ENCODE data around the gene DDX6.

DDX6 gene

GRCh38 chr11:118778898-118779297 lies 12.1 kb downstream of the DDX6 start:
- no peaks in the 10 kb centered on the region for H3K4me1 ChIP-seq (ENCODE audit: low read length)
- H3K4me2 ChIP-seq (ENCODE audit: low read depth, low read length) = no peak overlapping the region
- 0 out of 2 replicates have a peak, but pooled peaks cover under 1% of the 10 kb centered on the region for H3F3A ChIP-seq (ENCODE audit: insufficient read depth, low read length)
- no peaks in the 10 kb centered on the region for H3K27me3 ChIP-seq (replicated peaks; ENCODE audit: insufficient read depth, low read length)
- H3K79me2 ChIP-seq (ENCODE audit: low read length) = peaks cover 100% of the 10 kb centered on the region
- peaks cover 73% of the 10 kb centered on the region for H4K20me1 ChIP-seq (ENCODE audit: insufficient read depth, low read length)
- H3K36me3 ChIP-seq (replicated peaks; ENCODE audit: insufficient read depth, low read length) = peaks cover 35% of the 10 kb centered on the region
- no peak for TF ChIP-seq EZH2 (optimal IDR thresholded peaks at IDR 0.05; ENCODE audit: low read depth, low read length)
- TF ChIP-seq CTCF (IDR thresholded peaks at IDR 0.05; ENCODE audit: low read length) = no peak
- no peak for TF ChIP-seq EZH2phosphoT487 (IDR thresholded peaks at IDR 0.05; ENCODE audit: low read length)
- no peak overlapping the region for H3K27ac ChIP-seq (ENCODE audit: low read length)
- no peak overlapping the region for H3K9ac ChIP-seq (ENCODE audit: low read length)
- H3K9me2 ChIP-seq (replicated peaks; ENCODE audit: insufficient read depth, low read length) = no peaks in the 10 kb centered on the region
- H3K4me3 ChIP-seq (ENCODE audit: low read length) = no peak overlapping the region
- no peak for DNase-seq
- no peak overlapping the region for H2AFZ ChIP-seq (ENCODE audit: low read length)
- no peaks in the 10 kb centered on the region for H3K9me3 ChIP-seq (replicated peaks; ENCODE audit: insufficient read depth, low read length)

GRCh38 chr11:118774032-118774431 lies 16.9 kb downstream of the DDX6 start:
- Histone ChIP-seq H3K4me2 (ENCODE audit: low read depth, low read length) (no peak overlapping the region), H3K4me1 (ENCODE audit: low read length) (no peaks in the 10 kb centered on the region), H3K9me3 (replicated peaks; ENCODE audit: insufficient read depth, low read length) (no peaks in the 10 kb centered on the region), H3K9ac (ENCODE audit: low read length) (no peak overlapping the region), H3K9me2 (replicated peaks; ENCODE audit: insufficient read depth, low read length) (no peaks in the 10 kb centered on the region), H3K27me3 (replicated peaks; ENCODE audit: insufficient read depth, low read length) (no peaks in the 10 kb centered on the region), H3K27ac (ENCODE audit: low read length) (no peak overlapping the region), H3K36me3 (replicated peaks; ENCODE audit: insufficient read depth, low read length) (peaks cover 38% of the 10 kb centered on the region), H2AFZ (ENCODE audit: low read length) (no peak overlapping the region), H3K4me3 (ENCODE audit: low read length) (no peak overlapping the region), H4K20me1 (ENCODE audit: insufficient read depth, low read length) (peaks cover 87% of the 10 kb centered on the region), H3K79me2 (ENCODE audit: low read length) (peaks cover 100% of the 10 kb centered on the region), H3F3A (ENCODE audit: insufficient read depth, low read length) (peaks cover 5% of the 10 kb centered on the region; the same call in 1 of the 2 replicates)
- DNase-seq = no peak
- TF ChIP-seq EZH2phosphoT487 (IDR thresholded peaks at IDR 0.05; ENCODE audit: low read length) (no peak), EZH2 (optimal IDR thresholded peaks at IDR 0.05; ENCODE audit: low read depth, low read length) (no peak), CTCF (IDR thresholded peaks at IDR 0.05; ENCODE audit: low read length) (no peak)

GRCh38 chr11:118771547-118772288 lies 19.2 kb downstream of the DDX6 start:
- Histone ChIP-seq H3K9me2 (replicated peaks; ENCODE audit: insufficient read depth, low read length) (no peaks in the 10 kb centered on the region), H2AFZ (ENCODE audit: low read length) (no peak overlapping the region), H3K4me1 (ENCODE audit: low read length) (no peaks in the 10 kb centered on the region), H4K20me1 (ENCODE audit: insufficient read depth, low read length) (peaks cover 88% of the 10 kb centered on the region), H3K27ac (ENCODE audit: low read length) (no peak overlapping the region), H3K9ac (ENCODE audit: low read length) (no peak overlapping the region), H3F3A (ENCODE audit: insufficient read depth, low read length) (peaks cover 5% of the 10 kb centered on the region), H3K27me3 (replicated peaks; ENCODE audit: insufficient read depth, low read length) (no peaks in the 10 kb centered on the region), H3K9me3 (replicated peaks; ENCODE audit: insufficient read depth, low read length) (no peaks in the 10 kb centered on the region), H3K4me2 (ENCODE audit: low read depth, low read length) (no peak overlapping the region), H3K36me3 (replicated peaks; ENCODE audit: insufficient read depth, low read length) (peaks cover 41% of the 10 kb centered on the region), H3K79me2 (ENCODE audit: low read length) (peaks cover 100% of the 10 kb centered on the region), H3K4me3 (ENCODE audit: low read length) (no peak overlapping the region)
- TF ChIP-seq EZH2phosphoT487 (IDR thresholded peaks at IDR 0.05; ENCODE audit: low read length) (no peak), EZH2 (optimal IDR thresholded peaks at IDR 0.05; ENCODE audit: low read depth, low read length) (no peak)
- no peak for DNase-seq

GRCh38 chr11:118768690-118769089 lies 22.3 kb downstream of the DDX6 start:
- Histone ChIP-seq H3K9me2 (replicated peaks; ENCODE audit: insufficient read depth, low read length) (no peaks in the 10 kb centered on the region), H3K79me2 (ENCODE audit: low read length) (peaks cover 99% of the 10 kb centered on the region), H3K27me3 (replicated peaks; ENCODE audit: insufficient read depth, low read length) (no peaks in the 10 kb centered on the region), H4K20me1 (ENCODE audit: insufficient read depth, low read length) (peaks cover 58% of the 10 kb centered on the region), H3K4me1 (ENCODE audit: low read length) (no peaks in the 10 kb centered on the region), H3K36me3 (replicated peaks; ENCODE audit: insufficient read depth, low read length) (peaks cover 28% of the 10 kb centered on the region), H3K27ac (ENCODE audit: low read length) (no peak overlapping the region), H3F3A (ENCODE audit: insufficient read depth, low read length) (peaks cover 2% of the 10 kb centered on the region), H3K4me3 (ENCODE audit: low read length) (no peak overlapping the region), H3K4me2 (ENCODE audit: low read depth, low read length) (no peak overlapping the region), H3K9me3 (replicated peaks; ENCODE audit: insufficient read depth, low read length) (no peaks in the 10 kb centered on the region), H3K9ac (ENCODE audit: low read length) (no peak overlapping the region), H2AFZ (ENCODE audit: low read length) (no peak overlapping the region)
- no peak for TF ChIP-seq CTCF (IDR thresholded peaks at IDR 0.05; ENCODE audit: low read length)
- TF ChIP-seq EZH2phosphoT487 (IDR thresholded peaks at IDR 0.05; ENCODE audit: low read length) = no peak
- DNase-seq = no peak

Measured in MM.1S (cell line).